ENCODE results near the gene HNRNPLL.

Gene HNRNPLL

GRCh38 chr2:38524580-38524979, 78.1 kb downstream of the HNRNPLL start:
- DNase-seq, result no peak

DNA sequence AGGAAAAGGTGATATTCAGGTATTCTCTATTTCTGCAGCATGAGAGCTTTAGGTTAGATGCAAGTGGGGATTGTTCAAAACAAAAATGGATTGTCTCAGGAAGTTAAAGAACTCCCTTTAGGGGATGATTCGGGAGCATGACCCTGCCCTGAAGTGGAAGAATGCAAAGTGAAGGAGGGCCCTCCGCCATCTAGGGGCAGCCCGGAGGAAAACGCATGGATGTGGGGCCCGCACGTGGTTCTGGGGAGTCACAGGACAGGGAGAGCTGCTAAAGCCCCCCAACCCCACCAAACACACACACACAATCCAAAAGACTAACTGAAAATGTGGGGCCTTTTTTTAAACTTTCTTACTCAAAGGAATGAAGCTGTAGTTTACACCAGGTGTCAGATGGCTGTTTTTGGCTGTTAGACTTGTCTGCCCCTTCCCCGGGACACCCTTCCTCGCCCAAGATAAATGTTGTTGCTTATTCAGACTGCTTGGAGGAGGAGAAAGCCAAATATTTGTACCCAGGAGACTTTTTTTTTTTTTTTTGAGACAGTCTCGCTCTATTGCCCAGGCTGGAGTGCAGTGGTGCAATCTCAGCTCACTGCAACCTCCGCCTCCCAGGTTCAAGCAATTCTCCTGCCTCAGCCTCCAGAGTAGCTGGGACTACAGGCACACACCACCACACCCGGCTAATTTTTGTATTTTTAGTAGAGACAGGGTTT, 78.8 kb downstream of the HNRNPLL start:
- no peak for DNase-seq

DNA sequence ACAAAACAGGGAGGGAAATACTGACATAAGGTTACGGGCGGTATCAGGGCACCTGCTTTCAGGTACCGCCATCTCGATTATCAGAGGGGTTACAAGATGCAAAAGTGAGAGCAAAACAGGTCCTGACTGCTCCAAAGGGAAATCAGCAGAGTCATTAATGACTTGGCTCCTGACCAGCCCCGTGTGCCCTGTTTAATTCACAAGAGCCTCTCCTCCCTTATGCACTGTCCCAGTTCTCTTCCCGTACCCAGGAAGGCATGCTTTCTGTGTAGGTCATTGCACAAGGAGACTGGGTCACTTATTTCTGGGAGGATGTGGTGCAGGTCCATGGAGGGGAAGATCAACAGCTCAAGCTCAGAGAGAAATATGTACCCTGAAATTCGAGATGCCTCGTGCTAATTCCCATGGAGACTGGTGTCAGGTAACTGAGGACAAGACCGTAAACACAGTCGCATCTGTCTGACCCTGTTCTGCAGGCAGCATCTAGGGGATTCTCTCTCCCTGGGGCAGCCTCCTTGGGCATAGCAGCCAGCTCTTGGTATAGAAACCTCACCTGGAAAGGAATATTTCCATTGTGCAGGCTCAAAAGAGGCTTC, 79.9 kb downstream of the HNRNPLL start:
- no peak for DNase-seq

- no peak for DNase-seq
Observed at GRCh38 chr2:38521835-38522234, 80.9 kb downstream of the HNRNPLL start.

GRCh38 chr2:38517284-38517683, 85.4 kb downstream of the HNRNPLL start:
- DNase-seq, result no peak

GRCh38 chr2:38516526-38516925, 86.2 kb downstream of the HNRNPLL start:
- DNase-seq, result no peak

DNA sequence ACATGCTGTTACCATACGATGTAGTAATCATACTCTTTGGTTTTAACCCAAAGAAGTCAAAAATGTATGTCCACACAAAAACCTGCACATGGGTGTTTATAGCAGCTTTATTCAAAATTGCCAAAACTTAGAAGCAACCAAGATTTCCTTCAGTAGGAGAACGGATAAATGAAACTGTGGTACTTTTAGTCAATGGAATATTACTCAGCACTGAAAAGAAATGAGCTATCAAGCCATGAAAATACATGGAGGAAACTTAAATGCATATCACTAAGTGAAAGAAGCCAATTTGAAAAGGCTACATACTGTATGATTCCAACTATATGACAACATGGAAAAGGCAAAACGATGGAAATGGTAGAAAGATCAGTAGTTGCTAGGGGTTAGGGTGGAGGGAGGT, 86.6 kb downstream of the HNRNPLL start:
- DNase-seq, result no peak

DNA sequence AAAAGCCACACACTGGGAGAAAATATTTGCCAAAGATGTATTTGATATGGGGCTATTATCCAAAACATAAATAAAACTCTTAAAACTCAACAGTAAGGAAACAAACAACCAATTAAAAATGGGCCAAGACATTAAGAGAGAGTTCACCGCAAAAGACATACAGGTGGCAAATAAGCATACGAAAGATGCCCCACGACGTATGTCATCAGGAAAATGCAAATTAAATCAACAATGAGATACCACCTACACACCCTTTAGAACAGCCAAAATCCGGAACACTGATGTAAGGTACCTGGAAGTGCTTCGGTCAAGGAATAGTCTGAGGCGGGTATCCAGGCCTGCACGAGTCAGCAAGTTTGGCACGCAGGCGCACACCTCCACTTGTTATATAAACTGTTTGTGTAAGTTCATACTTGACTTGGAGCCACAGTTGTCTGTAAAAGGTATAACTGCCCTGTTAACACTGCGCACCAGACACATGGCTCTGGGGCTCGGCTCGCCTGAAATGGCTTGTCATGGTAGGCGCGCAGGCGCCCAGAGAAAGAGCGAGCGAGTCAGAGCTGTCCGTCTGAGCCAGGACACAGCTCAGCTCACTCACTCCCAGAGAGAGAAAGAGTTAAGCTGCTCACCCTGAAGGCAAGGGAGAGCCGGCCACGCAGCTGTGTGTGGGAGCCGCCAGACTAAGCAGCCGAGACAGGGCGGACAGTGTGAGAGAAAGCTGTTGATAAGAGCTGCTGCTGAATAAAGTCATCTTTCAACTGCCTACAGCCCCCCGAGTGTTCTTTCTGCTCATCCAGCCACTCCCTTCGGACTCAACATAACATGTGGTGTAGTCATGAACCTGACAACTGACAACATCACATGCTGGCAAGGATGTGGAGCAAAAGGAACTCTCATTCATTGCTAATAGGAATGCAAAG, 87.3 kb downstream of the HNRNPLL start:
- DNase-seq, result no peak

- DNase-seq, result no peak
Observed at GRCh38 chr2:38514603-38515154, 88.0 kb downstream of the HNRNPLL start.

DNA sequence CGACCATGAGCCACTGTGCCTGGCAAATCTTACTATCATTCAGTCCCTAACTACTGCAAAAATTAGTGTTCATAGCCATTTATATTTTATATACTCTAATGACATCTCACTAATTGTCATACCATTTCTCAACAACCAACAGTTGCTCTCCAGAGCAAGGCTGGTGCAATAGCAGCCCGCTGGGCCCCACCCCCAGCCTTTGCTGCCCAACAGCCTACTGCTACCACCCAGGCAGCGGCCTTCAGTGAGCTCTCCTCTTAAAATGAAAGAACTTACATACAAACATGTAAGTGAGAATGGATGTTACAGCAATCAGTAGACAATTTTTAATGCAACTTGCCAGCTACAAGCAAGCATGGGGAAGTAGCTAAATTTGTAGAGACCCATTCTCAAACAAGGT, 90.5 kb downstream of the HNRNPLL start:
- no peak for DNase-seq
